ENCODE results near the gene PRDM16.

GRCh38 chr1:3273447-3273846 lies 204.4 kb downstream of the PRDM16 start:
- TF ChIP-seq YY1 (IDR thresholded peaks at IDR 0.05; ENCODE audit: insufficient read depth, insufficient read length) = no peak
- TF ChIP-seq ZNF274 (IDR thresholded peaks at IDR 0.05; ENCODE audit: low read depth, low read length) = no peak
